NOMO-1 treated with dmso at 0.1 percent for 144 hours (cell line): Measurements from ENCODE around the gene HSD11B2.

Experiments used
- DNase-seq: peaks from one replicate; lab custom pipeline; 2025; ENCODE audit not compliant: unreplicated experiment; lab: John Stamatoyannopoulos, UW

The HSD11B2 gene

DNA sequence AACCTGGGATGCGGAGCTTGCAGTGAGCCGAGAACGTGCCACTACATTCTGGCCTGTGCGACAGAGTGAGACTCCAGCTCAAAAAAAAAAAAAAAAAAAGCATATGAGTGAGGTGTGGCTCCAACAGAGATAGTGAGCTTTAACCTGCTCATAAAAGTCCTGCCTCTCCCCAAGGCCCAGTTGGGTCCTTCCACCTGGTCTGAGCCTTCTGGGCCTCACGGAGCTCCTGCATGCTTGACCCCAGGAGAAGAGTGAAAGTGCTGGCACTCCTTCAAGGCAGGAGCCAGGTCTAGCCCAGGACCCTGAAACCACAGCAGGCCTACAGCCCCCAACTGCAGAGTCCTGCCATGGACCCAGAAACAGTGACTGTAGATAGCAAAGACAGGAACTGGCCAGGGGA lies 17.7 kb downstream of the HSD11B2 start:
- DNase-seq, result no peak

DNA sequence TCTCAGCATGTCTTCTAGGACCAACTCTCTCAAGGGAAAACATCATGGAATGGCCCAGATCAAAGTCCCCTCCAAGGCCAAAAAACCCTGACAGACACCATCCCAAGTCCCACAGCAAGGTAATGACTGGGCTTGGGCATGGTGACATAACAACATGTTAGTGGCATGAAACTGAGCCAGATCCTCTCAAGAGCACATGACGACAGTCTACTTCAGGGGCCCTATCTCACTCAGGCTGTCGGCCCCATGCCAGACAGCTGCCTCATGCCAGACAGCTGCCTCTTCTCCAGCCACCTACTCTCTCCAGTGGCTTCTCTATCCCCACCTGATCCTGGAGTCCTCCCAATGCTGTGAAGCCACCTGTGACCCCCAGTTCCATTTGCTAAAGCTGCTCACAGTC lies 18.4 kb downstream of the HSD11B2 start:
- DNase-seq, result no peak

DNA sequence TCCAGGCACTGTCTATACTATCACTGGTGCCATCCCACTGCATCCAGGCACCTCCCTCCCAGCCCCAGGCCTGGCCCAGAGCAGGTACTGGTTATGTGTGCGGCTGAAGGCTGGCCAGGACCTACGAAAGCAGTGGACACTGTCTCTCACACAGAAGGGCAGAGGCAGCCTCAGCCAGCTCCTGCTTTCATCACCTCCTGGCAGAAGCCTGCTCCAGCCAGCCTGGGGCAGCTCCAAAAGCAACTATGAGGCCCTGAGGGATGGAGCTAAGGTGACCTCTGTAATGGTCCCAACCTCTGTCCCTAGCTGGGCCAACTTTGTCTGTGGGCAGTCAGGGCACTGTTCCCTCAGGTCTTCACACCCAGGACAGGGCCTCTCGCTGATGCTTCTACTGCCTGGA lies 18.8 kb downstream of the HSD11B2 start:
- DNase-seq, result no peak

DNA sequence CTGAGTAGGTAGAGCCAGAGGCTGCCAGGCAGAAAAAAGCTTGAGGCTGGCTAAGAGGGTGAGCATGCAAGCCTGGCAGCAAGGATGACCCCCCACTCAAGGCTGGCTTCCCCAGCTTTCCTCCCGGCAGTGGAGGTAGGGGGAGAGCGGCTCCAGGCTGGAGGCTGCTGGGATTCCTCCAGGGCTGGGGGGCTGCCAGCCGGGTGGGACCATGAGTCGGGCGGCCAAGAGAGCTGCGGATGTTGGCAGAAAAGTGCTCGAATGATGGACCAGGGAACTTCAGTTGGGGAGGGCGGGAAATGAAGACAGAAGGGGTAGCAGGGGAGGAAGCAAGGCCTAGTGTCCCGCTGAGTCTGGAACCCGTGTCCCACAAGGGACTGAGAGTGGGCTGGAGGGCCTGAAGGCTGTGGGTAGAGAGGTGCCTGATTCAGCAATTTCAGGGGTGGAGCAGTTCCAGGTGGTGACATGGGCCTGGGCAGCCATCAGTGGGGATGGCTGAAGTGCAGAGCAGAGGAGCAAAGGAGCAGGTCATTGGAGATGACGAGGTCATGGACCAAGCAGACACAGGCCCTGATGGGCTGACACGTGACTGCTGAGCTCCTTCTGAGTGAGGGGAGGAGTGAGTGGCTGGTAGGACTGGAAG lies 20.3 kb downstream of the HSD11B2 start:
- DNase-seq, result no peak

DNA sequence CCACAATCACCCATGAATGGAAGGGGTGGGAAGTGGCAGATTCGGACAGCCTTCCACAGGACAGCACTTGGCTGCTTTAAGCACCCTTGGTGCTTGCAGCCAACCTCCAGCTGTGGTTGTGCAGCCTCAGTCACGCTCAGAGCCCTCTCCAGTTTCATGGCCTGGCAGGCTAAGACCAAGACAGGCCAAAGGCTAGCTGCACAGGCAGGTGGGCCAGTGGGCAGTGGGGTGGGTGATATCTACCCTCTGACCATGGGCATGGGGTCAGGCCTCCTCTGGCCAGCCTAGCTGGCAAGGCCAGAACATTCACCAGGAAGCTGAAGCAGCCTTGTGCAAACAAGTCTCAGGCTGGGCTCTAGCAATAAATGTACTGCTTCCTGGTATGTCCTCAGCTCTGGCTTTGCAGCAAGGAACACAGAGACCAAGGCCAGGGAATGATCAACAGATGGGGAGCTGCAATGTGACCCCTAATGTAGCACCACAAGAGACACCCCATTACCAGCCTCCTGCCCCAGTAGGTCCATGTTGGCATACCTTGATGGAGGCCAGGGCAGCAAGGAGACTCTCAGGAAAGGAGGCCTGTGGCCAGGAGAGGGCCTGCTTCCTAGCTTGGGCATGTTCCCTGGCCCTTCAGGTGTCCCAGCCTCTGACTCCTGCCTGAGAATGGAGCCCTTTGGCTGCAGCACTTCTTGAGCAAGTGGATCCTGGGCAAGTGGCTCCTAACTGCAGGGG lies 20.9 kb downstream of the HSD11B2 start:
- DNase-seq, result no peak

DNA sequence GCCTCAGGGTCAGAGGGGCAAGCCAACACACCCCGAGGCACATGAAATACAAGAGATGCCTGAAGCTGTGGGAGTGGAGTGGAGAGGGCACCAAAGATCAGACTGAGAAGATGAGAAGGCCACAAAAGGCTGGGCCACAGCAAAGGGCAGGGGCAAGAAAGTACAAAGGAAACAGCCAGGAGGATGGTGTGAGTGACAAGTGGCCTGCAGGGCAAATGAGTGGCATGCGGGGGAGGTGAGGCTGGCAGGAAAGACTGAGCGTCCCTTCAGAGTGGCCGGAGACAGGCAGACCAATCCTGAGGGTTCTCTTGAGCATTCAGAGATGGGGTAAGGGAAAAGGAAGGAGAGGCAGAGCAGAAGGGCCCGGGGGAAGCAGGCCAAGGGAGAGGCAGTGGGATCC lies 23.2 kb downstream of the HSD11B2 start:
- no peak for DNase-seq

DNA sequence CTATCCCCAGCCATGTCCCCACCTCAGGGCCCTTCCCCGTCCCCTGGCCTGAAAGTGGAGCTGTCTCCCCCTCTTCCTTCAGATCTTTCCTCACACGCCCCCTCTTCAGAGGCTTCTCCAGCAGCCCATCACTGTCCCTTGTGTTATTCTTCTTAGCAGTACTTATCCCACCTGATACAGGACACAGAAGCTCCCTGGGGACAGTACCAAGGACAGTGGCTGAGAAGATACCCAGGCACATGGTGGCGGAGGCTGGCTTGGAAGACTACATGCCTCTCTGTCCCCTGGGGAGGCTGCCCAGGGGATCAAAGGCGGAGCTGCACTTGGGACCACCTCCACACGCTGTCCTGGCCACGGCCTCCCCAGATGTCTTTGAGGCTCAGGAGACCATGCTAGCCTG lies 23.9 kb downstream of the HSD11B2 start:
- DNase-seq, result no peak

DNA sequence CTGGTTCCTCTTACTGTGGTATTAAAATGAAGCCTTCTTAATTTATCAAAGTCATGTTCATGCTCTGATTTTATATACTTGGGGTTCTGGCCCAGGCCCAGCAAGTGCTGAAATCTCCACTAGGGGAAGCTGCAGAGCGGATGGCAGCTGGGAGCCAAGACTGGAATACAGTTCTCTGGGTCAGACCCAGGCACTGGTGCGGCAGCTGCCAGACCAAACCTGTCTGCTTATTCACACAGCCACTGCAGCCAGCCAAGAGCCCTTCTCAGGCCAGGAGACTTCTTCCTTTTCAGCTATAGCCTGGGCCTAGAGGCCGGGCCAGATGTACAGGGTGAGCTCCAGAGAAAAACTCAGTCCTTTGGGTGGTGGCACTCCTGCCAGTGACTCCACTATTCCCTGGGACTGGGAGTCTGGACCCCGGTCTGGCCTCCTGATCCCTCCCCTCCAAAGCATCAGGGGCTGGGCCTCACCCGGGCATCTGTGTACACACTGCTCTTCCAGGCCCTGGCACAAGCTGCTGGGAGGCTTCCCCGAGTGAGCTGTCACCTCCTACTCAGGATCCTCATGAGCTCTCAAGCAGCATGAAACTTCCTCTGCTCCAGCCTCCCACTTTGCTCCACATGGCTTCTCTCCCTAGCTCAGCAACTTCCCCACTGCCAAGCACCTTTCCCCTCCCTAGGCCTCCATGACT lies 25.6 kb downstream of the HSD11B2 start:
- no peak for DNase-seq

DNA sequence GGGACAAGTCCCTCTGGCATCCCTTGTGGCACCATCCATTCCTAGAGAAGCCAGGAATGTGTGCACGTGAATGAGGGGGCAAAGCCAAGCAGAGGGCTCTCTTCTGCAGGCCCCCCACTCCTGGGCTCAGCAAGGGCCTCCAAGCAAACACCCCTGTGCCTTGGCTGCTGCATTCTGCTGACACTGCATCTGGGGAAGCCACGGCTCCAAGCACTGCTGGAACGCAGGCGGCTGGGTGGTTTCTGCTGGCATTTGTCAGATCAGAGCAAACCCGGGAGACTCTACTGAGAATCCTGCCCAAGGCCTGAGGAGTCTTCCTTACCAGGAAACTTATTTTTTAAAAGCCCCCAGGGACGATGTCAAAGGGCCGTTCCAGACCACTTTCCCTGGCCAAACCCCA lies 26.7 kb downstream of the HSD11B2 start:
- no peak for DNase-seq

DNA sequence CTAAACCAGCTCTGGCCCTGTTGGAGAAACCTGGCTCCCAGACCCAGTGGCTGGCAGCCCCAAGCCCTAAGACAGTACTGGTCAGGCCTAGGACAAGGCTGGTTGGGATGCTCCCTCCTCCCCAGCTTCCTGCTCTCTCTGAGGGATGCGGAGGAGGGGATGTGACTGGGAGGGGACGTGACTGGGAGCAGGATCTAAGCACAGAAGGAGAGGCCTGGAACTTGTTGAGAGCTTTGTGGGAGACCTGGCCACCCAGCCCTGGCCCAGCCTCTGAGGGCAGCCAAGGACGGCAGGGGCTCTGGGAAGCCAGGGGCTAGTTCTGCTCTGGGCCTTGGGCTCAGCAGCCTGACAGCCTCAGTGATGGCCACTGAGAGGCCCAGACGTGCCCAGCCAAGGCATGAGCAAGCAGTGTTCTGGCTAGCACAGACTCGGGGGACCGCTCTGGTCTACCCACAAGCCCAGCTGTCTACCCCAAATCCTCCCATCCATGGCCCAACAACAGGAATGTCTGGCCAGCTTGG lies 27.3 kb downstream of the HSD11B2 start:
- DNase-seq, result no peak

DNA sequence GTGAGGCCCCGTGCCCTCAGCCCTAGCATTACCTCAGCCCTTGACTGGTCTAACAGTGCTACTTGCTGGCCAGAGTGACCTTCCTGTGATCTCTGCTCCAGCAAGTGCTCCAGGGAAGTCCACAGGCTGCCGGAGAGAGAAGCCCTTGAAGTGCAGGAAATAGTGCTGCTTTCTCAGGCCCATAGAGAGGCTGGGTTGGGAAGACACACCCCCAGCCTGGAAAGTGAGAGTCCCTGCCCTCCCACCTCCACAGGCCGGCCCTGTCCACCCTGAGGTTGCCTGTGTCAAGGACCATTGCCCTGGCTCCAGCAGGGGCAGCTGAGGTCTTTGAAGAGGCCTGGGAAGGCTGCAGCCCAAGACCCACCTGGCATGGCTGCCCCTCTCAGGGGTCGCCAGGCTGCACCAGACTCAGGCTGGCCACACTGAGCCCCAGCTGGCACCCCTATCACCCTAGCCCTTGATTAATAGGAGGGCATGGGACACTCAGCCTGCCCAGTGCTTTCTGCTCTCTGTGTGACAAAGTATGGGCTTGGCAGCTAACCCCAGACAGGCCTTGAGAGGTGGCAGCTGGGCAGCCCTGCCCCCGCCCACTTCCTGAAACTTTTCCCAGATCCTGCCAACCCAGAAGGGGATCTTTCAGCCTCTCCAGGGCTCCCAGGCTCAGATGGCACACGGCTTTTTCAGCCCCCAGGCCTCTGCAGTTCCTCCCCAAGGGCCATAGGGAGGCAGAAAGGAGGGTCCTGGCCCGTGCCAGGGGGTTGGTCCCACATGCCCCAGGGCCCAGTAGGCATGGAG lies 28.3 kb downstream of the HSD11B2 start:
- no peak for DNase-seq

DNA sequence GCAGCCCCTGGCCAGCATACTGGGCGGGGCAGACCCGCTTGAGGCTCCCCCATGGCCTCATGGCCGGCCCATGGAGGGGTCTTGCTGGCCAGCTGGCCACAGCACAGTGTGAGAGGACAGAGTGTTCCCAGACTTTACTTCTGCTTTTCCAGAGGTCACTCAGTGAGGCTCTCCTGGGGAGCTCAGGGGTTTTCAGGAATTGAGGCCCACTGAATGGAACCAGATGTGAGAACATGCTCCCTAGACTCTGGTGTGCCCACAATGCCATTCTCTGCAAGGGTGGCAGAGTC lies 28.9 kb downstream of the HSD11B2 start:
- no peak for DNase-seq

DNA sequence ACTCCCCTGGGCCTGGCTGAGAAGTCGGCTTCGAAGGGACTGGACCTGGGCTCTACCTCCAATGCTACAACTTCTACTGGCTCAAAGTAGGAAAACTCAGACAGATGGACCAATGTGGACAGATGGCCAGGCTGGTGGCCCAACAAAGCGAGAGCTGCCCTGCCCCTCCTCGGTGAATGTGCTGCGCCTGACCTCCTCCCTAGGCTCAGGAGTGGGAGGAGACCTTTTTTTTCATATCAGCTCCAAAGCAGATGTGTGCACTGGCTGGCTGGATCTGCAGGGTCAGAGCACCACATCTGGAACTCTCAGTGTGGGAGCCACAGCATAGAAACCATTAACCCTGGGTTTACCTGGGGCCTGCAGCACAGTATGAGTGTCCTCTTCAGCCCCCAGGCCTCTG lies 29.2 kb downstream of the HSD11B2 start:
- no peak for DNase-seq

DNA sequence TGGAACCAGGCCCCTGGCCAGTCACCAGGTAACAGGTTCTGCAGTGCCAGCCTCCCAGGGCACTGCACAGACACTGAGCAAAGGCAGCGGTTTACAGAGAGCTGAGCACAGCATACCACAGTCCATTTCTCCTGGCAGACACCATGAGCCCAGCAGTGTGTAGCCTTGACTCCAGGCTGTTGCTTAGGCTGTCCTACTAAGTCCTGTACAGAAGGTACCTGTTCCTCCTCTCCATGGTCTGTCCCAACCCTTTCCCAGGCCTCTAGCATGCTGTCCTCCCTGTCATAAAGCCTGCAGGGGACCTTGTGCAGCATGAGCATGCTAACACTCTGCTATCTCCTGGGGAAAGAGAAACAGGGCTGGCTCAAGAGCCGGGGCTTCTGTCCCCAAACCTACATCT lies 30.0 kb downstream of the HSD11B2 start:
- no peak for DNase-seq

DNA sequence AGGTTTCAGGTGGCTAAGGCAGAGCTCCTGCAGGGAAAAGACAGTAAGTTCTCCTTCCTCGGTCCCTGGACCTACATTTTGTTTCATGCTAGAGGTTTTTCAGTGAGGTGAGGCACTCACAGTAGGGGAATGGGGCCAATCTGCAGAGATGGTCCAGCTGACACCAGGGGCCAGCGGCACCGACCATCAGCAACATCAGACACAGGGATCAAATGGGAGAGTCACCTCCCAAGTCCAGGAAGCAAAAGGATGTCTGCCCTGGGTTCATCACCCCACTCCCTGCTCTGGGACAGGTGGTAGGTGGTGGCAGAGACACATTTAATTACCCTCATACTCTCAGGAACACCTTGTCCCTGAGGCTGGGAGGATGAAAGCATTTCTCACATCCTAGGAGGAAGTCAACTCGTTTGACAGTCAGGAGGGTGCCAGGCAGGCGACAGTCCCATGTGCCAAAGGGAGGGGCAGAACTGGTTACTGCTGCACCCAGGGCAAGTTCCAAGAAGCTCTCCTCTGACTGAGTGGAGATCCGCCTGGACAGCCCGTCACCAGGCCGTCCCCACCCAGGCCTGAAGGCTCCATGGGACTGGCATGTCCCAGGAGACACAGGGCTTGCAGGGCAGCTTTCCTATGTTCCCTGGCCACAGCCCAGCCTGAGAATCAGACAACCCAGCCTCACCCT lies 30.8 kb downstream of the HSD11B2 start:
- no peak for DNase-seq

DNA sequence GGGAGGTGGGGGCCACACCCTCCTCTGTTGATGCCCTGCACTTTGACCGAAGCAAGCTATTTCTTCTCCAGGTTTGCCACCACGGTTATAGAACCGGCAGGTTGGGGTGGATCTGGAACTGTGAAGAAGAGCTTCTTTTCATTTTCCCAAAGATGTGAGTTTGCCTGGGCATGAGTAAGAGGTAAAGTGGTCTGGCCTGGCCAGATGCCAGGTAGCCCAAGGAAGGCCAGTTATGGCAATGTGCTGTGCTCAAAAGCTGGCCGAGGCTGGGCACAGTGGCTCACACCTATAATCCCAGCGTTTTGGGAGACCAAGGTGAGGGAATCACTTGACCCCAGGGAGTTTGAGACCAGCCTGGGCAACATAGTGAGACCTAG lies 31.3 kb downstream of the HSD11B2 start:
- DNase-seq, result no peak

DNA sequence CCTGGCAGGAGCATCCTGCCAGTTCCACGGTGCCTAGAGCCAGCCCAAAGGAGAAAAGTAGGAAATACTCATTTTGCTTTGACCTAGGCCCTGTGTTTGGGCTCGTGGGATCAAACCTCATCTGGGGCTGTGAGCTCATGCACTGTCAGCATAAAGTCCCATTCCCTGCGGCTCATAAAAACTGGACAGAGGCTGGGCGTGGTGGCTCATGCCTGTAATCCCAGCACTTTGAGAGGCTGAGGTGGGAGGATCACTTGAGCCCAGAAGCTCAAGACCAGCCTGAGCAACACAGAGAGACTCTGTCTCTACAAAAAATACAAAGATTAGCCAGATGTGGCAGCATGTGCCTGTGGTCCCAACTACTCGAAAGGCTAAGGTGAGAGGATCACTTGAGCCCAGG lies 32.1 kb downstream of the HSD11B2 start:
- no peak for DNase-seq

DNA sequence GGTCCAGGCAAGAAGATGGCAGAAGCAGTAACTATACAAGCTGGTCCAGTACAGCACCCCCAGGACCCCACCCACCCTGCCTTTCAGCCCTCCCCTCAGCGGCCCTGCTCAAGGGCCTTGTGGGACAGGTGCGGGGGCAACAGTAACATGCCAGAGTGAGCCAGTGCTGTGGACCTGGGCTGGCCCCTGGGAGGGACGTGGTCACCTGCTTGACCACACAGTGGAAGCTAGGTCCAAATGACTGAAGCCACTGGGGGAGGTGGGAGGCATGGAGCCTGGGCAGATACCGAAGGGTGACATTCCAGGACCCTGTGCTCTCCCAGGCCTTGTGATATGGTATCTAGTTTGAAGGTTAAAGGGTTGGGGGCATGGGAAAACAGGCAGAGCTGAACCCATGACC lies 32.8 kb downstream of the HSD11B2 start:
- DNase-seq, result no peak

DNA sequence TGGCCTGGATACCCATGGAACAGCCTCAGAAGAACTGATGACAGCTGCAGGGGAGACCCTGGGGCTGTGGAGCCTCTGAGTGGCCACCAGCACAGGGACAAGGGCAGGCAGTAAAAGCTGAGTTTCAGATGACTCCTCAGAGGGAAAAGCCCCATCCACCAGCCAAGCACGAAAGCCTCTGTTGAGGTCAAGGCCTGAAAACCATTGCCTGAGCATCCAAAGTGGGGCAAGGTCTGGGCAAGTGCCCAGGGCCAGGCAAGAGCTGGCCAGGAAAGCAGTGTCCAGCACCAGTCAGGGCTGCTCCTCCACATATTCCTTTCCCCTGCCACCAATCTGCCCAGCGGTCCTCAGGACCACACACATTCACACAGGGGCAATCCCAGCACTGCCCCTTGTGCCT lies 33.6 kb downstream of the HSD11B2 start:
- no peak for DNase-seq

DNA sequence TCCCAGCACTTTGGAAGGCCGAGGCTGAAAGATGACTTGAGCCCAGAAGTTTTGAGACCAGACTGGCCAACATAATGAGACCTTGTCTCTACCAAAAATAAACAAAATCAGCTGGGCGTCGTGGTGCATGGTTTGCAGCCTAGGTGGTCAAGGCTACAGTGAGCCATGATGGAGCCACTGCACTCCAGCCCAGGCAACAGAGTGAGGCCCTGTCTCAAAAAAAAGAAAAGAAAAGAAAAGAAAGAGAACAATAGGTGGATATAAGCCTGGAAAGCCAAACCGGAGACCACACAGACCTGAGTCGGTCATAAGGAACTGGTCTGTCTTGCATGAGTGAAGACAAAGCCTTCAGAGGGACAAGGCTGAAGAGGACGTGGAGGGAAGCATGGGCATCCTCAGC lies 35.7 kb downstream of the HSD11B2 start:
- DNase-seq, result no peak

DNA sequence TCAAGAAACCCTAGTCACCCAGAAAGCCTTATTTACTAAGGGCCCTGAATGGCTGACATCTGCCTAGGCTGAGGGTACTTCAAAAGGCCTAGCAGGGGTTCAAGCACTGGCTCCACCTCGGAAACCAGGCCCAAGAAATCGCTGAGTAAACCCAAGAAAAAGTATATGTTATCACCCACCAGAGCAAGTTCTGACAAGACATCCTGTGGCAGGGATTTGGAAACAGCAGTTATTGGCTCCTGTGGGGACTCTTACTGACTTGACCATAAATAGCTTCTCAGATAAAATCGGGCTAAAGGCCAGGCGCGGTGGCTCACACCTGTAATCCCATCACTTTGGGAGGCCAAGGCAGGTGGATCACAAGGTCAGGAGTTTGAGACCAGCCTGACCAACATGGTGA lies 37.8 kb downstream of the HSD11B2 start:
- no peak for DNase-seq
